GM18858 (cell line): Measurements from ENCODE around the gene DOCK9.

Experiments
- ATAC-seq: cut with Tn5 transposase; IDR thresholded peaks from one replicate; pipeline ENCODE4 v1.9.1; 2021; ENCODE audit not compliant: unreplicated experiment

The DOCK9 gene

GRCh38 chr13:98977568-98978265 lies at the start of gene DOCK9:
Gene DOCK9 (minus strand): TSS chr13:98978064. CDS start chr13:98977909, 155 bp downstream.
- no peak for ATAC-seq

- no peak for ATAC-seq
These were observed 49.4 kb upstream of the DOCK9 start for GRCh38 chr13:99027260-99027659.

- no peak for ATAC-seq
These were observed 45.1 kb upstream of the DOCK9 start for GRCh38 chr13:99022941-99023340.

GRCh38 chr13:99018418-99019180 lies 40.7 kb upstream of the DOCK9 start:
- ATAC-seq, result no peak

GRCh38 chr13:99015606-99016490 lies 38.0 kb upstream of the DOCK9 start:
- ATAC-seq, result no peak

- no peak for ATAC-seq
These were observed 36.7 kb upstream of the DOCK9 start for GRCh38 chr13:99014522-99014921.

GRCh38 chr13:99013951-99014350 lies 36.1 kb upstream of the DOCK9 start:
- no peak for ATAC-seq

- no peak for ATAC-seq
These were observed 34.7 kb upstream of the DOCK9 start for GRCh38 chr13:99012539-99012938.

GRCh38 chr13:99009987-99010551 lies 32.2 kb upstream of the DOCK9 start:
- ATAC-seq, result no peak

GRCh38 chr13:99008577-99008976 lies 30.7 kb upstream of the DOCK9 start:
- ATAC-seq, result no peak

- no peak for ATAC-seq
These were observed 29.6 kb upstream of the DOCK9 start for GRCh38 chr13:99007414-99007986.

GRCh38 chr13:99005609-99006008 lies 27.7 kb upstream of the DOCK9 start:
- no peak for ATAC-seq

GRCh38 chr13:99004978-99005377 lies 27.1 kb upstream of the DOCK9 start:
- ATAC-seq, result no peak

GRCh38 chr13:99003851-99004471 lies 26.1 kb upstream of the DOCK9 start:
- ATAC-seq, result no peak

- no peak for ATAC-seq
These were observed 25.3 kb upstream of the DOCK9 start for GRCh38 chr13:99003186-99003585.

- no peak for ATAC-seq
These were observed 24.4 kb upstream of the DOCK9 start for GRCh38 chr13:99002172-99002710.

- no peak for ATAC-seq
These were observed 22.3 kb upstream of the DOCK9 start for GRCh38 chr13:99000137-99000536.

GRCh38 chr13:98999639-98999952 lies 21.7 kb upstream of the DOCK9 start:
- no peak for ATAC-seq

- peak; percentile 48 for ATAC-seq
These were observed 21.2 kb upstream of the DOCK9 start for GRCh38 chr13:98998831-98999638.
